Activated CD8-positive, alpha-beta memory T cell treated with anti-CD3 and anti-CD28 coated beads for 36 hours (primary cell): ENCODE results near the gene RIPOR3. TPM values are rescaled to one million over a fixed set of nuclear protein-coding genes. Genes with fewer than 3 reads are reported as not detected.
"Not testable (repeated sequence)": the region's sequence is repeated elsewhere in the genome, so short reads cannot be mapped to it uniquely, and the experiment has no call there.

Experiments used
- CTCF ChIA-PET: fragments of 350-600 bp; sonication (Branson Sonifier 250); formaldehyde crosslinking; loops from one replicate; lab custom pipeline; 2021; ENCODE audit warnings: antibody characterized with exemption; lab: Charles Lee
- POLR2A ChIA-PET: fragments of 350-600 bp; sonication (Branson Sonifier 250); formaldehyde crosslinking; loops from one replicate; lab custom pipeline; 2021; ENCODE audit warnings: antibody characterized with exemption; lab: Charles Lee
- total RNA-seq, 2 experiments: library from RNA; stranded (reverse); gene quantifications; one replicate each; pipeline ENCODE4 v1.2.3, GENCODE V29; 2021

The RIPOR3 gene
- total RNA-seq, 2 experiments from 2014 or later = not detected

GRCh38 chr20:50607850-50608749, 83.2 kb downstream of the RIPOR3 start:
- CTCF ChIA-PET = no interaction called here

GRCh38 chr20:50607436-50607835, 83.9 kb downstream of the RIPOR3 start:
- ChIA-PET CTCF (no interaction called here), POLR2A (no interaction called here)

More at GRCh38 chr20:50607850-50608749, 83.2 kb downstream of the RIPOR3 start:
- POLR2A ChIA-PET = no interaction called here

DNA sequence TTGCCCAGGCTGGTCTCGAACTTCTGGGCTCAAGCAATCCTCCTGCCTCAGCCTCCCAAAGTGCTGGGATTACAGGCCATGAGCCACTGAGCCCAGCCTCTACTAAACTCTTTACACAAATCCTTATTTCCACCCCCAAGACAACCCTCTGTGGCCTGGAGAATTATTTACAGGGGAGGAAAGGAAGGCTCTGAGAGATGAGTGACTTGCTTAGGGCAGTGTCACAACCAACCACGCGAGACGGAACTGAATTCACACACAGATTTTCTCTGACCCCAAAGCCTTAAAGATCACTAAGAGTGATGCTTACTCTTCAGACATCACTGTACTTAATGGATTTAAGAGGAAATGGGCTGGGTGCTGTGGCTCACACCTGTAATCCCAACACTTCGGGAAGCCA, 86.2 kb downstream of the RIPOR3 start:
- ChIA-PET POLR2A (no interaction called here), CTCF (no interaction called here)

GRCh38 chr20:50604451-50604850, 86.9 kb downstream of the RIPOR3 start:
- ChIA-PET POLR2A (interaction anchor here (0.6 kb wide), 1 partner anchor 129 kb away, joined by 3 read pairs; no protein-coding TSS in a partner anchor), CTCF (no interaction called here)

DNA sequence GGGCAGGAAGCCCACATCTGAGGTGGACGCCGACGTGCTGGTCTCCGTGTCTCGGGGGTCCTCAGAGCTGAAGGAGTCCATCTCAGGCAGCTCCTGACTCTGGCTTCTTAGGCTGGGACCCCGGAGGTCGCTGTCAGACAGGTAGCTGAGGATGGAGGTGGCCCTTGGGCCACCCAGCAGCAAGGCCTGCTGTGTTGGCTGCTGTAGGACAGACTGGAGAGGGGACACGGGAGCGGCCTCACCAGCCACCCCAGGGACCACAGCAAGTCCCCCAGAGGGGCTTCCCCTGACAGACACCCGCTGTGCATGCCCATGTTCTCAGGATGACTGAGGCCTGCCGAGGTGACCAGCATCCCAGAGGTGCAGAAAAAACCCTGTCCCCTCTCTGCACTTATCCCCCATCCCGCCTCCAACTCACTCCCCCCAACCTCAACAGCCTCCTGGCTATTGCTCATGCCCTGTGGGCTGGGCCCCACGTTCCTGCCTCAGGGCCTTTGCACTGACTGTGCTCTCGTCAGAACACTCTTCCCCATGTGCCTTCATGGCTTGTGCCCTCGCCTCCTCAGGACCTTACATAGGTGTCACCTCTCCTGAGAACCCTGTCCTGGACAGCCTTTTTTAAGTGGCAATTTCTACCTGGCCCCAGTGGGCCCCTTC, 88.8 kb downstream of the RIPOR3 start:
- CTCF ChIA-PET = interaction anchor here (1.1 kb wide), 2 partner anchors 9 to 11 kb away, joined by 3 read pairs; no protein-coding TSS in a partner anchor
- POLR2A ChIA-PET = no interaction called here

DNA sequence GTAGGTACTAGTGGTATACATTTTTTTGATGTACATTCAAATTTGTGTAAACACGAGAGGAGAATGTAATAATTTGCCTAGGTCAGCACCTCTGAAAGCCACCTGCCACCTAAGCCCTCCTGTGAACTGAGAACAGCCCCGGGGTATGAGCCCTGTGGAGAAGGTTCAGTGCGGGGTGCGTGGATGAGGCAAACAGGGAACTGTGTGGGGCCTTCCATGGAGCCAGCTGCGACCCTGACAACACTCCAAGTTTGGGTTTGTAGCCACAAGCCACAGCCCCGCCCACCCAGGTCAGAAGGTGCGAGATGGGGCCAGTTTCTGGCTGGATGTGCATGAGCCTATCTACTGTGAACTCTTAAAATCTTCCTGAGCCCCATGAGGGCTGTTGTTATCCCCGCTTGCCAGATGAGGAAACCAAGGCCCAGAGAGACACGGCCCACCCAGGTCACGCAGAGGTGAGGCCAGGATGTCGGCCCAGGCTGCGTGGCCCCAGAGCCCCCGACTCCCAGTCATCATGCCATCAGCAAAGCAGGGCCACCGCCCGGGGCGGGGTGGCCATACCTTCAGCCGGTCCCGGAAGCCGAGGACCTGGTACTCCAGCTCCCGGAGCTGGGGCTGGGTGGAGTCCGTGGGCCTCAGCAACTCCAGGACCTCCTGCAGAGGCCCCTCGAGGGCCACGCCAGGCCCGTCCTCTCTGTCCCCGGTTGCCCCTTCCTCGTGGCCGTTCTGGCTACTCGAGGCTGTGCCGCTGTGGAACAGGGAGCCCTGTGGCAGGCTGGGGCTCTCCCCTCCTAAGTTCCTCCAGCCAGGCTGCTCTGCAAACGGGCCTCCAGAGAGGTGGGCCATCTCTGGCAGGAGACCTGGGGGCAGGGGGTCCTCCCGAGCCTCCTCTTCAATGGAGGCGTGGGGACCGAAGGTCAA, 89.6 kb downstream of the RIPOR3 start:
- ChIA-PET POLR2A (no interaction called here), CTCF (interaction anchor here (1.1 kb wide), 2 partner anchors 8 to 10 kb away, joined by 3 read pairs; no protein-coding TSS in a partner anchor)

DNA sequence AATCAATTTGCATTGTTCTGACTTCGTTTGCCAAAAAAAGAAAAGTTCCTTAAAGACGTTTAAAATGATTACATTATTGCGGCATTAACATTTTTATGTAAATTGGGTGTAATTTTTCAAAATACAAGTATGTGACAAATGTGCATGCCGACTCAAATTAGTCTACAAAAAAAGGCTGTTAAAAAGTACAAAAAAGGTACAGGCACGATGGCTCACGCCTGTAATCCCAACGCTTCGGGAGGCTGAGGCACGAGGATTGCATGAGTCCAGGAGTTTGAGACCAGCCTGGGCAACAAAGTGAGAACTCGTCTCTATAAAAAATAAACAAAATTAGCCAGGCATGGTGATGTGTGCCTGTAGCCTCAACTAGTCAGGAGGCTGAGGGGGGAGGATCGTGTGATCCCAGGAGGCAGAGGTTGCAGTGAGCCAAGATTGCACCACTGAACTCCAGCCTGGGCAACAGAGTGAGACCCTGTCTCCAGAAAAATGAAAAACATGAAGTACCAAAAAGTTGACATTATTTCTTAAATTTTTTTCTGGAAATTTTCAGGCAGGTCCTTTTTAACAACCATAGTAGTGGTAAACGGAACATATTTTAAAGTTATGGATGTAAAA, 91.0 kb downstream of the RIPOR3 start:
- POLR2A ChIA-PET = no interaction called here
- CTCF ChIA-PET = interaction anchor here (0.6 kb wide), 1 partner anchor 11 kb away, joined by 3 read pairs; no protein-coding TSS in a partner anchor

GRCh38 chr20:50598768-50599167, 92.6 kb downstream of the RIPOR3 start:
- POLR2A ChIA-PET = not testable (repeated sequence)
- CTCF ChIA-PET = interaction anchor here (0.7 kb wide), 1 partner anchor 17 kb away, joined by 4 read pairs; no protein-coding TSS in a partner anchor

- ChIA-PET CTCF (no interaction called here), POLR2A (no interaction called here)
Observed at GRCh38 chr20:50598074-50598473, 93.3 kb downstream of the RIPOR3 start.

- ChIA-PET POLR2A (no interaction called here), CTCF (no interaction called here)
Observed at GRCh38 chr20:50597406-50597969, 93.9 kb downstream of the RIPOR3 start.

DNA sequence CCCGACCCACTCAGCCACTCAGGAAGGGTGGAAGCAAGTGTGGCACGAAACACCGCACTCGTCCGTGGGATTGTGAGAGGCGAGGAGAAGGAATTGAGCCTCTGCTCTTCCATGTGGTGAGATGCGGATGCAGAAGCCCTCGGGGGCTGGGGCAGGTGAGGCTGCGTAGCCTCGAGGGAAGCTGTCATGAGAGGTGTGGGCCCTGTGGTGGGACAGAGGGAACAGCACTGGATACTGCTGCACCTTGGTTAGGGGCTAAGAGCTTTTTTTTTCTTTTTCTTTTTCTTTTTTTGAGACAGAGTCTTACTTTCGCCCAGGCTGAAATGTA, 94.7 kb downstream of the RIPOR3 start:
- ChIA-PET POLR2A (no interaction called here), CTCF (no interaction called here)

DNA sequence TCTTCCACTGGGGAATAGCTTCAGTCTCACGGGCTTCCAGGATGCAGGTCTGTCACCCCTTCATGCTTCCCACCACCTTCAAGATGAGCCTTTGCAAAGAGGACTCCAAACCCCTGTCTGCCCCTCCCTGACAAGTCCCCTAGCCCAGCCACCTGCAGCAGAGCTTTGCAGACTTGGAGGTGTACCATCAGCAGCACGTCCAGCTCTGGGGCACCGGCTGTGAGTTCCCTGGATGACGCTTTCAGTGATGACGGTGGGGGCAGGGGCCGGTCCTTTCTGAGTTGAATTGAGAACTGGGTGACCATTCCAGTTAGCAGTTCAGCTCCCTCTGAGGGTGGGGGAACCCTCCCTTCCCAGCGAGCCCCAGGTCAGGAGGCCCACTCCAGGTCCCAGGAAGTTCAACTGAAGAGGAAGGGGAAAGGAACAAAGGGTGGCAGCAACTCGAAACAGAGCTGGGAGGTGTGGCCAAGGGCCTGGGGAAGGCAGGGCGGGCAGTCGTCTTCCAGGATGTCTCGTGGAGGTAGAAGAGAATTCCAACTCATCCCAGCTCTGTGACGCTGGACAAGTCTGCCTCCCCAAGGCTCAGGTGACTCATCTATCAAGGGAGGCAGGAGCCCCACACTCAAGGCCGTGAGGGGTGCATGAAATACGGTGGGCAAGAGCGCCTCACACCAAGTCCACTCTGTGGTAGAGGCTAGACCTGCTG, 95.2 kb downstream of the RIPOR3 start:
- ChIA-PET CTCF (no interaction called here), POLR2A (no interaction called here)

DNA sequence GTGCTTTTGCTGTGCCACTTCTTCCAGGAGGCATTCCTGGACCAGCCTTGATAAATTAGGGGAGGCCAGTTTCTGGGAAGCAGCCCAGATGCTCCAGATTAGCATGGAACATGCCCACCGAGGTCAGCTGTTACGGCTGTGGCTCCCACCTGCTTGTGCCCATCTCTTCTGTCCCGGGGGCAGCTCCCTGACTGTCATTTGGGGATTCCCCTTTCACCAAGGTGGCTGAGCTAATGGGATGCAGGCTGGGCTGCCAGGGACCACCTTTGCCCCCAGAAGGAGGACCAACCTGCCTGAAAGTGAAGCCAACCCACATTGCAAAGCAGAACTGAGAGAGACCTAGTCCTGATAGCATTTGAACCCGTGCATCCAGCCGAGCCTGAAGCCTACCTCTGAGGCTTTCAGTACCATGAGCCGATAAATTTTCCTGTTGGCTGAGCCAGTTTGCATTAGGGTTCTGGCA, 95.9 kb downstream of the RIPOR3 start:
- POLR2A ChIA-PET = interaction anchor here (0.7 kb wide), 1 partner anchor 279 kb away, joined by 3 read pairs; no protein-coding TSS in a partner anchor
- CTCF ChIA-PET = no interaction called here

DNA sequence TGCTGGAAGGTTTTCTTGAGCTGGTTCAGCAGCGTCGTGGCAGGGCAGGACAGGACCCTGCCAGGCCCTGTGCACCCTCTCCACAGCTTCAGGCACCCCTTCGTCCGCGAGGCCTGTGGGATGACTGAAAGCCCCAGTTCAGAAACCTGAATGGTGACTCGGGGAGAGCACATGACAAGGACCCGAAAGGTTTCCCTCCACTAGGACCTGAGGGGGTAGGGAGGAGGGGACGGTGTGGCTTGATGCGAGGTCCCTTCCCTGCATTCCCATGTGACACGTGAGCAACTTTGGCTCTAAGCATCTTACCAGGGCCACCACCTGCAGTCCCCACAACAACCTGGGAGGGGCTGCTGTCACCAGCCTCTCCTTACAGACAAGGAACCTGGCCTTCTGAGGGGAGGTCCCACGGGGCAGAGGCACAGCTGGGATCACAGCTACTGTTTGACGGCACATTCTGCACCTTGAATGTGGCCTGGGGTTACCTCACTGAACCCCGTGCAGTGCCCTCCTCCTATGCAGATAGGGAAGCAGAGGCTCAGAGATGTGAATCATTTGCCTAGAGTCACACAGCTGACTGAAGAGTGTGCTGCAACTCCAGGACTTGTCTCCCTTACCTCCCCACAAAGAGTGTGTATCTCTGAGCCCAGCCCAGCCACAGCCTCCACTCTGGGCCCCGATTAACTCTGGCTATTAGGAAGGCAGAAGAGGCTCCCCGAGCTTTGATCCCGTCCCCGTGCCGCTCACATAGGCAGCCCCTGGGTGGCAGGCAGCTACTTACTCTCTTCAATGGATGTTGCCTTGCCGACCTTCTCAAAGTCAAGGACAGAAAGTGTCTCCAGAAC, 96.5 kb downstream of the RIPOR3 start:
- CTCF ChIA-PET = interaction anchor here (1.2 kb wide), 1 partner anchor 415 kb away, joined by 3 read pairs; no protein-coding TSS in a partner anchor
- POLR2A ChIA-PET = interaction anchor here (0.7 kb wide), 1 partner anchor 278 kb away, joined by 3 read pairs; no protein-coding TSS in a partner anchor

GRCh38 chr20:50594231-50594590, 97.1 kb downstream of the RIPOR3 start:
- CTCF ChIA-PET = interaction anchor here (1.2 kb wide), 2 partner anchors 8 to 415 kb away, joined by 3 read pairs; no protein-coding TSS in a partner anchor
- POLR2A ChIA-PET = no interaction called here

- ChIA-PET POLR2A (interaction anchor here (0.7 kb wide), 1 partner anchor 350 kb away, joined by 4 read pairs; no protein-coding TSS in a partner anchor), CTCF (interaction anchor here (0.9 to 1.5 kb wide), 4 partner anchors 9 to 414 kb away, joined by 3 to 4 read pairs (median 3); no protein-coding TSS in a partner anchor)
Observed at GRCh38 chr20:50593005-50593335, 98.4 kb downstream of the RIPOR3 start.
